RWPE2 (cell line): Measurements from ENCODE around the gene CABLES2.

Source experiments
- ATAC-seq: fragments of 200-7000 bp; cut with Tn5 transposase; 3 replicates; pipeline ENCODE4 v1.9.1; 2021; ENCODE audit warnings: low read depth
- DNase-seq: peaks from one replicate; pipeline ENCODE4 v3.0.0-alpha.2; 2020; ENCODE audit warnings: low spot score
- H3K27ac ChIP-seq: fragments of 450-650 bp; 2 replicates; pipeline ENCODE4 v1.5.1; 2017; ENCODE audit warnings: mild to moderate bottlenecking; ENCODE audit not compliant: poor library complexity, severe bottlenecking
- H3K27me3 ChIP-seq: fragments of 250-450 bp; sonication (Bioruptor Pico); 2 replicates; pipeline ENCODE4 v1.5.1; 2021; ENCODE audit warnings: mild to moderate bottlenecking, moderate library complexity; ENCODE audit not compliant: insufficient read depth, poor library complexity, severe bottlenecking
- H3K36me3 ChIP-seq: fragments of 250-450 bp; sonication (Bioruptor Pico); 2 replicates; pipeline ENCODE4 v1.5.1; 2020; ENCODE audit warnings: low read depth, mild to moderate bottlenecking, moderate library complexity
- H3K4me1 ChIP-seq: fragments of 250-450 bp; sonication (Bioruptor Pico); 2 replicates; pipeline ENCODE4 v1.5.1; 2021; ENCODE audit warnings: mild to moderate bottlenecking, moderate library complexity; ENCODE audit not compliant: insufficient read depth, poor library complexity, severe bottlenecking
- H3K4me3 ChIP-seq: fragments of 250-450 bp; sonication (Bioruptor Pico); 2 replicates; pipeline ENCODE4 v1.5.1; 2021; ENCODE audit warnings: mild to moderate bottlenecking, moderate library complexity; ENCODE audit not compliant: severe bottlenecking
- H3K9me3 ChIP-seq: fragments of 250-450 bp; sonication (Bioruptor Pico); 2 replicates; pipeline ENCODE4 v1.5.1; 2021; ENCODE audit warnings: mild to moderate bottlenecking, moderate library complexity; ENCODE audit not compliant: severe bottlenecking
- TF ChIP-seq, protein P1 (sequence below): fragments of 450-650 bp; IDR thresholded peaks from one replicate; pipeline ENCODE4 v1.5.1; 2017; ENCODE audit warnings: mild to moderate bottlenecking, moderate library complexity; ENCODE audit not compliant: poor library complexity, severe bottlenecking

Gene CABLES2

DNA sequence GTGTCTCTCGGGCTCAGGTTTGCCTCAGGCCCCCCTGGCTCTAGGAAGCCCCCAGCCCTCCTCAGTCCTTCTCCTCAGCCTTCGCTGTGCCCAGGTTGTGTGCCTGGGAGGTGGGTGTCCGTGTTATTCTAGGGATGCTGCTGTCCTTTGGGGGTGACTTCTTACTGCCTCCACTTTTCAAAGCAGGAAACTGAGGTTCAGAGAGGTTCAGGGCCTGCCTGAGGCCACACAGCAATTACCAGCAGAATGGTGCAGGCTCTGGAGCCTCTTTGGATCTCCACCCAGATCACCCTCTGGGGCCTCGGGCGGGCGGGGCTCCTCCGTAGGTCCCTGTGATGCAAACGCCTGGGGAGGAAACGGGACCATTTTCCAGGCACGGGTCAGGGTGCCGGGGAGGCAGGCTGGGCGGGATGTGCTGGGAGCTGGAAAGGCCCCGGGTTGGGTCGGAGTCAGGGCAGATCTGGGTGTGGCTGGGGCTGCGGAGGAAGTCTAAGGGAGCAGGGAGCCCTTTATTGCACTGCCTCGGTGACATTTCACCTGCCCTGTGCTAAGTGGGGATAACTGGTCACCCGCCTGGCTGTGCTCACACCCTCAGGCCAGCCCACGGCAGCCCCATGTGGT is 45.5 kb upstream of the CABLES2 start:
- ATAC-seq: peak; percentile 4
- Histone ChIP-seq H3K27me3 (peaks cover 32% of the 10 kb centered on the region), H3K4me1 (no peaks in the 10 kb centered on the region), H3K27ac (no peak overlapping the region), H3K9me3 (no peaks in the 10 kb centered on the region), H3K36me3 (no peaks in the 10 kb centered on the region), H3K4me3 (no peak overlapping the region)
- DNase-seq: no peak
- TF ChIP-seq, protein P1, sequence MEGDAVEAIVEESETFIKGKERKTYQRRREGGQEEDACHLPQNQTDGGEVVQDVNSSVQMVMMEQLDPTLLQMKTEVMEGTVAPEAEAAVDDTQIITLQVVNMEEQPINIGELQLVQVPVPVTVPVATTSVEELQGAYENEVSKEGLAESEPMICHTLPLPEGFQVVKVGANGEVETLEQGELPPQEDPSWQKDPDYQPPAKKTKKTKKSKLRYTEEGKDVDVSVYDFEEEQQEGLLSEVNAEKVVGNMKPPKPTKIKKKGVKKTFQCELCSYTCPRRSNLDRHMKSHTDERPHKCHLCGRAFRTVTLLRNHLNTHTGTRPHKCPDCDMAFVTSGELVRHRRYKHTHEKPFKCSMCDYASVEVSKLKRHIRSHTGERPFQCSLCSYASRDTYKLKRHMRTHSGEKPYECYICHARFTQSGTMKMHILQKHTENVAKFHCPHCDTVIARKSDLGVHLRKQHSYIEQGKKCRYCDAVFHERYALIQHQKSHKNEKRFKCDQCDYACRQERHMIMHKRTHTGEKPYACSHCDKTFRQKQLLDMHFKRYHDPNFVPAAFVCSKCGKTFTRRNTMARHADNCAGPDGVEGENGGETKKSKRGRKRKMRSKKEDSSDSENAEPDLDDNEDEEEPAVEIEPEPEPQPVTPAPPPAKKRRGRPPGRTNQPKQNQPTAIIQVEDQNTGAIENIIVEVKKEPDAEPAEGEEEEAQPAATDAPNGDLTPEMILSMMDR: no peak

GRCh38 chr20:62451970-62452369 is 44.9 kb upstream of the CABLES2 start:
- Histone ChIP-seq H3K4me3 (no peak overlapping the region), H3K9me3 (no peaks in the 10 kb centered on the region), H3K27me3 (peaks cover 32% of the 10 kb centered on the region), H3K27ac (no peak overlapping the region), H3K36me3 (no peaks in the 10 kb centered on the region), H3K4me1 (no peaks in the 10 kb centered on the region)
- TF ChIP-seq, protein P1: no peak
- ATAC-seq (no peak), DNase-seq (no peak)

DNA sequence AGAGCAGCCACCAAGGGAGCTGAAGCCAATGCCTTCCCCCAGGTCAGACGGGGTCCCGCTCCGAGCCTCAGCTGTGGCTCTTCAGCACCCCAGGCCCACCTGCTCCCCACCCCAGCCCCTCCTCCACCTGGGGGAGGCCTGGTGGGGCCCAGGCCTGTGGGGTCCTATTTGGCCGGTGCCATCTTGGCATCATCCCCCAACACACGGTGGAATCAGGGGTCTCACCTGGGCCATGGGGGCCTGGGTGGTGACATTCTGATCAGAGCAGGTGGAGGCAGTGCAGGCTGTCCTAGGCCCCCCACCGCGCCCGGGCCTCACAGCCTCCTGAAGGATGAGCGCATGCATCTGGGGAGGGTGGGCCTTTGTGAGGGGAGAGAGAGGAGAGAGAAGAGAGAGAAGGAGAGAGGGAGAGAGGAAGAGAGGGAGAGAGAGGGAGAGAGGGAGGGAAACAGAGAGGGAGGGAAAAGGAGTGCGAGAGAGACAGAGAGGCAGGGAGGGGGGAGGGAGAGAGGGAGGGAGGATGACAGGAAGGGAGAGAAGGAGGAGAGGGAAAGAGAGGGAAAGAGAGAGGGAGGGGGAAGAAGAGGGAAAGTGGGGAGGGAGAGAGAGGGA is 44.2 kb upstream of the CABLES2 start:
- no peak overlapping the region for H3K4me3 ChIP-seq
- peaks cover 32% of the 10 kb centered on the region for H3K27me3 ChIP-seq
- DNase-seq (no peak), ATAC-seq (no peak)
- H3K27ac ChIP-seq: no peak overlapping the region
- no peaks in the 10 kb centered on the region for H3K36me3 ChIP-seq
- TF ChIP-seq, protein P1: no peak
- H3K9me3 ChIP-seq: no peaks in the 10 kb centered on the region
- H3K4me1 ChIP-seq: no peaks in the 10 kb centered on the region

DNA sequence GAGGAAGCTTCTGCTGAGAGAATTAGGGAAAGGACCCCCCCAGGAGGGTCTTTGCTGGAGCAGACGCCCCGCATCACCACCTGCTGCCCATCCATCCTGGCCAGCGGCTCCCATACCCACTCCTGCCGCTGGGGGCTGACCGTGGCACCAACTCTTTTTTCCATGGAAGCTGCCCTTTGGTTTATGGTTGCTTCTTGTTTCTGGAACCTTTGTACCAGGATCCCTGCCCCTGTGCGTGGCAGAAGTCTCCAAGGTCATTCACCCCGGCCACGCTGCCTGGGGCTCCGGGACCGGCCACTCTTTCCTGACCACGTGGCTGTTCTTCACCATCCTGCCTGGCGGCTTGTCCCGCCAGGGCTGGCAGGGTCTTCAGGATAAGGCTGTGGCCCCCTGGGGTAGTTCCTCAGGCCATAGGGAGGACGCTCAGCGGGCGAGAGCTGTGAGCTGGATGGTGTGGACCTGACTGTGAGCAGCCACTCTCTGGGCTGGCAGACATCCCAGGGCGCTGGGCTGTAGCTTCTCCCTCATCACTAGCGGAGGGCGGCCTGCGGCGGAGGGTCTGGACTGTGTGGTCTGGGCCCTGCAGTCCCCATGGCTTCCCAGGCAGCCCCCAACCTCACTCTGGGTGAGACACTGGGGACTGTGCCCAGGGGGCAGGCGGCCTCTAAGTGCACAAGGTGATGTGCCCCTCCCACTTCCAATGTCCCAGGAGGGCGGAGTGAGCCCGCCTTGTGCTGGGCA is 43.0 kb upstream of the CABLES2 start:
- TF ChIP-seq, protein P1: no peak
- Histone ChIP-seq H3K27me3 (peaks cover 27% of the 10 kb centered on the region), H3K36me3 (no peaks in the 10 kb centered on the region), H3K4me3 (no peak overlapping the region), H3K27ac (no peak overlapping the region), H3K4me1 (no peaks in the 10 kb centered on the region), H3K9me3 (no peaks in the 10 kb centered on the region)
- no peak for DNase-seq
- ATAC-seq: peak; percentile 5; the same call in 2 of the 3 replicates

- no peaks in the 10 kb centered on the region for H3K9me3 ChIP-seq
- no peak overlapping the region for H3K27ac ChIP-seq
- ATAC-seq: no peak
- DNase-seq: no peak
- H3K27me3 ChIP-seq: peaks cover 22% of the 10 kb centered on the region
- H3K36me3 ChIP-seq: no peaks in the 10 kb centered on the region
- TF ChIP-seq, protein P1: no peak
- H3K4me3 ChIP-seq: no peak overlapping the region
- H3K4me1 ChIP-seq: no peaks in the 10 kb centered on the region
Measured at GRCh38 chr20:62448788-62449187, 41.7 kb upstream of the CABLES2 start.
